ENCODE results near the gene N4BP3. TPM values are rescaled to one million over a fixed set of nuclear protein-coding genes. Genes with fewer than 3 reads are reported as not detected.

The N4BP3 gene
- total RNA-seq, 2 experiments from 2014 or later = 26.1 to 28.3 TPM

DNA sequence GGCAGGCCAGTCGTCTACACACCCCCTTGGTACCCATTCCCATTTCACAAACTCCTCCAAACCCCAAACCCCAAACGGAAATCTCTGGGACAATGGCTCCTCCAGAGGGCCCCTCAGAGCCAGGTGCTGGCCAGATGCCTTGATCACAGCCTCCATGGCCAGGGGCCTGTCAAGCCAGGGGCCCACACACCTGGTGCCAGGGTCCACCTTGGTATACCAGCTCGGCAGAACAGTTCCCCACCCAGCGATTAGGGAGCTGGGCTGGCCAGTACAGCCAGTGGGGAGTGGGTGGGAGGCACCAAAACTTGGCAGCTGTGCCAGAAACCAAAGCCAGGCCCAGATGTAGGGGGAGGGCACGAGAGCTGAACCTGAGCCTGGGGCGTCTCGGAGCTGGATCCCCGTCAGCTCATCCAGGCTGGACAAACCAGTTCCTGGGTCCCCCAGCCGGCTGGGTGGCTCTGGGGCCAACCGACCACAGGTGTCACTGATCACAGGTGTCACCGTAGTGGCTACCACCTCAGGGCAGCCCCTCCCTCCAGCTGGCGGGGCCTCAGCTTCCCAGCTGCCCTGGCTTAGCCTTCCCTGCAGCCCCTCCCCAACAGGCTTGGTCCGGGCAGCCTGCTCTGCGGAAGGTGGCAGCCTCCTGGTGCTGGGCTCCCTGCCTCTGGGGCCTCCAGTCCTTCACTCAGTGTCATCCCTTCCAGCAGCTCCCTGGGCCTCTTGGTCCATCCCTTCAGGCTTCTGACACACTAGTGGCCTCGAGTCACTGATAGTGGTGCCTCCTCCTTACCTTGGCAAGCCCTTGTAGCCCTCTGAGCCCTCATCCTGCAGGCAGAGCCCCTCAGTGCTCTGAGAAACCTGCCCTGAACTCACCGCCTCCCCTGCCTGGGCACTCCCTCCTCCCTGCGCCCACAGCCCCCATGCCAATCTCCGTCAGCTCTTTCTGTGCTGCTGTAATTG is 10.9 kb downstream of the N4BP3 start:
- no peak overlapping the region for H2AFZ ChIP-seq (ENCODE audit: low read length)
- BruUV-seq (replicated peaks) = no TSS peak
- no peaks in the 10 kb centered on the region for H4K20me1 ChIP-seq (ENCODE audit: insufficient read depth, low read length)
- no peak for TF ChIP-seq CTCF (conservative IDR thresholded peaks at IDR 0.05; ENCODE audit: low read length)
- TF ChIP-seq EZH2phosphoT487 (IDR thresholded peaks at IDR 0.05; ENCODE audit: borderline replicate concordance, low read depth, low read length) = no peak
- H3K9me2 ChIP-seq (ENCODE audit: insufficient read depth, low read length) = no peaks in the 10 kb centered on the region
- peaks cover 17% of the 10 kb centered on the region; the same call in 1 of the 2 replicates for H3K79me2 ChIP-seq (ENCODE audit: insufficient read depth, low read depth, low read length)
- H3K4me3 ChIP-seq (ENCODE audit: low read depth, low read length, poor library complexity, severe bottlenecking) = no peak overlapping the region
- no peak overlapping the region for H3K27ac ChIP-seq (ENCODE audit: low read depth, low read length, poor library complexity, severe bottlenecking)
- ChIA-PET POLR2A (no interaction called here), CTCF (ENCODE audit: unreplicated experiment) (no interaction called here)
- H3K9me3 ChIP-seq (ENCODE audit: low read length) = no peaks in the 10 kb centered on the region
- H3K4me2 ChIP-seq (ENCODE audit: low read length) = no peak overlapping the region
- peaks cover 48% of the 10 kb centered on the region for H3K4me1 ChIP-seq (ENCODE audit: insufficient read depth, low read length, poor library complexity, severe bottlenecking)
- H3K36me3 ChIP-seq (ENCODE audit: insufficient read depth, low read length) = peaks cover 69% of the 10 kb centered on the region
- no peak for DNase-seq (ENCODE audit: low spot score)
- intact Hi-C loops (cut with micrococcal nuclease; ENCODE audit: unreplicated experiment) = no loop called here

GRCh38 chr5:178125253-178125906 is 12.0 kb downstream of the N4BP3 start:
- POLR2A ChIA-PET = no interaction called here
- no peak for TF ChIP-seq EZH2phosphoT487 (IDR thresholded peaks at IDR 0.05; ENCODE audit: borderline replicate concordance, low read depth, low read length)
- no peak for TF ChIP-seq CTCF (conservative IDR thresholded peaks at IDR 0.05; ENCODE audit: low read length)
- peaks cover 57% of the 10 kb centered on the region for H3K36me3 ChIP-seq (ENCODE audit: insufficient read depth, low read length)
- H3K9me2 ChIP-seq (ENCODE audit: insufficient read depth, low read length) = no peaks in the 10 kb centered on the region
- H4K20me1 ChIP-seq (ENCODE audit: insufficient read depth, low read length) = no peaks in the 10 kb centered on the region
- no peaks in the 10 kb centered on the region for H3K9me3 ChIP-seq (ENCODE audit: low read length)
- DNase-seq (ENCODE audit: low spot score) = no peak
- H3K27ac ChIP-seq (ENCODE audit: low read depth, low read length, poor library complexity, severe bottlenecking) = peak overlapping the region; percentile 9
- peaks cover 48% of the 10 kb centered on the region for H3K4me1 ChIP-seq (ENCODE audit: insufficient read depth, low read length, poor library complexity, severe bottlenecking)
- no peak overlapping the region for H3K4me3 ChIP-seq (ENCODE audit: low read depth, low read length, poor library complexity, severe bottlenecking)
- intact Hi-C loops (cut with micrococcal nuclease; ENCODE audit: unreplicated experiment) = no loop called here
- no TSS peak for BruUV-seq (replicated peaks)
- CTCF ChIA-PET (ENCODE audit: unreplicated experiment) = no interaction called here
- H2AFZ ChIP-seq (ENCODE audit: low read length) = no peak overlapping the region
- H3K4me2 ChIP-seq (ENCODE audit: low read length) = no peak overlapping the region
- peaks cover 13% of the 10 kb centered on the region; the same call in 1 of the 2 replicates for H3K79me2 ChIP-seq (ENCODE audit: insufficient read depth, low read depth, low read length)
